RWPE1 (cell line): ENCODE data around the gene FSTL4.

ENCODE experiments used
- CTCF ChIA-PET: fragments of 350-600 bp; sonication (Branson Sonifier 250); formaldehyde crosslinking; extraction: SDS; loops from one replicate; lab custom pipeline; 2021; lab: Yijun Ruan, JAX
- POLR2A ChIA-PET: fragments of 400-600 bp; formaldehyde crosslinking; extraction: SDS; loops from one replicate; lab custom pipeline; 2020; ENCODE audit warnings: antibody characterized with exemption; ENCODE audit not compliant: low non-redundant PET; lab: Yijun Ruan, JAX
- DNase-seq: peaks from one replicate; pipeline ENCODE4 v3.0.0; 2012; ENCODE audit warnings: low spot score
- H3K27ac ChIP-seq: fragments of 450-650 bp; 2 replicates; pipeline ENCODE4 v1.5.1; 2017
- CTCF ChIP-seq: fragments of 450-650 bp; conservative IDR thresholded peaks from 2 replicates; pipeline ENCODE4 v1.5.1; 2017; ENCODE audit warnings: low read depth, mild to moderate bottlenecking

Gene FSTL4

GRCh38 chr5:133371371-133372155 is 240.8 kb downstream of the FSTL4 start:
- H3K27ac ChIP-seq: peak overlapping the region; percentile 74
- no peak for DNase-seq
- no peak for TF ChIP-seq CTCF
- ChIA-PET CTCF (interaction anchor here (0.7 kb wide), 1 partner anchor 47 kb away, joined by 5 read pairs; no protein-coding TSS in a partner anchor), POLR2A (no interaction called here)

GRCh38 chr5:133370904-133371303 is 241.4 kb downstream of the FSTL4 start:
- ChIA-PET POLR2A (interaction anchor here (0.6 kb wide), 1 partner anchor 551 kb away, joined by 3 read pairs; no protein-coding TSS in a partner anchor), CTCF (interaction anchor here (0.7 kb wide), 2 partner anchors 14 to 47 kb away, joined by 3 to 5 read pairs; no protein-coding TSS in a partner anchor)
- peak overlapping the region; percentile 74 for H3K27ac ChIP-seq
- DNase-seq: no peak
- no peak for TF ChIP-seq CTCF

GRCh38 chr5:133370036-133370831 is 242.1 kb downstream of the FSTL4 start:
- CTCF ChIA-PET: interaction anchor here (0.6 to 0.7 kb wide), 4 partner anchors 13 to 259 kb away, joined by 3 to 5 read pairs (median 3); no protein-coding TSS in a partner anchor
- TF ChIP-seq CTCF: no peak
- POLR2A ChIA-PET: interaction anchor here (0.6 kb wide), 1 partner anchor 550 kb away, joined by 3 read pairs; no protein-coding TSS in a partner anchor
- H3K27ac ChIP-seq: peak overlapping the region; percentile 74
- DNase-seq: peak; percentile 93

- CTCF ChIA-PET: interaction anchor here (0.6 kb wide), 1 partner anchor 55 kb away, joined by 3 read pairs; no protein-coding TSS in a partner anchor
- DNase-seq: no peak
- H3K27ac ChIP-seq: peak overlapping the region; percentile 74
- TF ChIP-seq CTCF: no peak
- POLR2A ChIA-PET: no interaction called here
These were observed 243.2 kb downstream of the FSTL4 start for GRCh38 chr5:133368916-133369783.

GRCh38 chr5:133367984-133368383 is 244.4 kb downstream of the FSTL4 start:
- no peak overlapping the region for H3K27ac ChIP-seq
- no peak for DNase-seq
- POLR2A ChIA-PET: no interaction called here
- TF ChIP-seq CTCF: no peak
- CTCF ChIA-PET: no interaction called here
